Activated T-cell treated with anti-CD3 and anti-CD28 coated beads for 24 hours (primary cell): ENCODE results near the gene PLK1.
"Not testable (repeated sequence)": the region's sequence is repeated elsewhere in the genome, so short reads cannot be mapped to it uniquely, and the experiment has no call there.

Source experiments
- DNase-seq: peaks from one replicate; pipeline ENCODE4 v3.0.0-alpha.2; 2020; ENCODE audit warnings: low read depth

The PLK1 gene

DNA sequence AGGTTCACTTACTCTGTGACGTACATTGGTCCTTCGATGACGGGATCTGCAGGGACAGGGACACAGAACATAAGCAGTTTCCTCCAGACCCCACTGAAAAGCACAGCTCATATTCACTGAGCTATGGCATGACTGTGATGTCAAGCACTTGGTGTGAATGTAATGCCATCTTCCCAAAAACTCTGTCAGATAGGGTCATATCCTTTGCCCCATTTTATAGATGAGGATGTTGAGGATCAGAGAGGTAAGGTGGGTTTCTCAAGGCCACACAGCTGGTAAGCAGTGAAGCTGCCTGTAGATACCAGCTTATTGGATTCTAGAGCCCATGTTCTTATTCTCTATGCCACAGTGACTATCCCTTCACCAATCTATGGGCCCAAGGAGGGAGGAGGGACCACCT is 31.8 kb downstream of the PLK1 start:
- DNase-seq, result no peak

GRCh38 chr16:23711785-23712184 is 33.1 kb downstream of the PLK1 start:
- no peak for DNase-seq

GRCh38 chr16:23712976-23713375 is 34.3 kb downstream of the PLK1 start, which contains the start of gene ERN2:
Gene ERN2, minus strand, starts transcription at chr16:23713222. Its CDS starts 35 bp downstream, at chr16:23713187.
- DNase-seq, result no peak

- no peak for DNase-seq
Measured at GRCh38 chr16:23716484-23716883, 37.8 kb downstream of the PLK1 start.

GRCh38 chr16:23722613-23723240 is 44.0 kb downstream of the PLK1 start:
- DNase-seq, result not testable (repeated sequence)

- DNase-seq, result no peak
Measured at GRCh38 chr16:23724096-23724784, 45.6 kb downstream of the PLK1 start.

GRCh38 chr16:23724785-23725131 is 46.1 kb downstream of the PLK1 start:
- DNase-seq, result no peak

DNA sequence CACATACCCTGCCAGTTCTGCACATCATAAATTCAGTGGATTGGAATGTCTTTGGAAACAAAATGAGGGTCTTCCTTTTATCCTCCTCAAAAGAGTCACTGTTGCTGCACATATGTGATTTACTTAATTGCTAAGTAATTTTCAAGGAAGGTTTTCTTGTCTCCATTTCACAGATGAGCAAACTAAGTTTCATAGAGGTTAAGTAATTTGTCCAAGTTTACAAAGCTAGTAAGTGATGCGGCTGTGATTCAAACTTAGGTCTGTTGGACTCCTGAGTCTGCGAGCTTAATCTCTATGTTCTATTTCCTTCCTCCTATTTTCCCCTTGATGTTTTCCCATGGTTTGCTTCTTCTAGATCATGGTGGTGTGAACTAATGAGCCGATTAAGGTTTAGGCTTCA is 48.0 kb downstream of the PLK1 start:
- DNase-seq, result no peak

DNA sequence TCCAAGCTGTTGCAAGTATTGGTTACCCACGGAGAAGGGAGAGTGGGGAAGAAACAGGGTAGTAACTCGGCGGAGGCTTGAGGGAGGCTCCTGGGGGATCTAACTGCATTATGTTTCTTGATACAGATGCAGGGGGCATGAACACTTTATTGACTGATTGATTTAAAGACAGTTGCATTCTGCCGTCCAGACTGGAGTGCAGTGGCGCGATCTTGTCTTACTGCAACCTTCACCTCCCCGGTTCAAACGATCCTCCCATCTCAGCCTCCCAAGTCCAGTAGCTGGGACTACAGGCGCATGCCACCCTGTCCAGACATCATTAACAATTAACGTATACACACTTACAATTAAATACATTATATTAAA is 49.4 kb downstream of the PLK1 start:
- no peak for DNase-seq

DNA sequence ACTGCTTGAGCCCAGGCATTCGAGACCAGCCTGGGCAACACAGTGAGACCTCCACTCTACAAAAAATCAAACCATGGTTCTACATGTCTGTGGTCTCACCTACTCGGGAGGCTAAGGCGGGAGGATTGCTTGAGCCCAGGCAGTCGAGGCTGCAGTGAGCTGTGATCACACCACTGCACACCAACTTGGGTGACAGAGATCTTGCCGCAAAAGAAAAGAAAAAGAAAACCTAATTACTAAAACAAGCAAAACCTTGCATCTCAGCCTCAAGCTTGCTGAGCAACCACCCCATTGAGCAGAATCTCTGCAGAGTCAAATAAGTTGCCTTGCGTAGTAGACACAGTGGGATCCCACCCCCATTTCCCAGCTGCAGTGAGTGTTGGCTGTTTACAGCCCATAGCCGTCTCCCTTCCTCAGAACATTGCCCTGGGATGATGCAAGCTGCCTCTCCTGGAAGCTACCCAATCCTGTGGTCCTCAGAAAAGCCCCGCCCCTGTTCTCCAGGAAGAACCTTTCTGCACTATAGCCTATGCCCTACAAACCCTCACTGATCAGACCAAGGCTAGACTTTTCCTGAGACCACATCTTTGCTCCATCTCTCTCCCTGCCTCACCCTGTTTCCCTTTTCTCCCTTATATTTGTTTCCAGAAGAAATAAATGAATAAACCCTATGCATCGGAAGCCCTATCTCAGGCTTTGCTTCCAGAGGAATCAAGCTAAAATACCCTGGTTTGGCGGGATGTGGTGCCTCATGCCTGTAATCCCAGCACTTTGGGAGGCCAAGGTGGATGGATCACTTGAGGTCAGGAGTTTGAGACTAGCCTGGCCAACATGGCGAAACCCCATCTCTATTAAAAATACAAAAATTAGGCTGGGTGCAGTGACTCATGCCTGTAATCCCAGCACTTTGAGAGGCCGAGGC is 51.1 kb downstream of the PLK1 start:
- no peak for DNase-seq

DNA sequence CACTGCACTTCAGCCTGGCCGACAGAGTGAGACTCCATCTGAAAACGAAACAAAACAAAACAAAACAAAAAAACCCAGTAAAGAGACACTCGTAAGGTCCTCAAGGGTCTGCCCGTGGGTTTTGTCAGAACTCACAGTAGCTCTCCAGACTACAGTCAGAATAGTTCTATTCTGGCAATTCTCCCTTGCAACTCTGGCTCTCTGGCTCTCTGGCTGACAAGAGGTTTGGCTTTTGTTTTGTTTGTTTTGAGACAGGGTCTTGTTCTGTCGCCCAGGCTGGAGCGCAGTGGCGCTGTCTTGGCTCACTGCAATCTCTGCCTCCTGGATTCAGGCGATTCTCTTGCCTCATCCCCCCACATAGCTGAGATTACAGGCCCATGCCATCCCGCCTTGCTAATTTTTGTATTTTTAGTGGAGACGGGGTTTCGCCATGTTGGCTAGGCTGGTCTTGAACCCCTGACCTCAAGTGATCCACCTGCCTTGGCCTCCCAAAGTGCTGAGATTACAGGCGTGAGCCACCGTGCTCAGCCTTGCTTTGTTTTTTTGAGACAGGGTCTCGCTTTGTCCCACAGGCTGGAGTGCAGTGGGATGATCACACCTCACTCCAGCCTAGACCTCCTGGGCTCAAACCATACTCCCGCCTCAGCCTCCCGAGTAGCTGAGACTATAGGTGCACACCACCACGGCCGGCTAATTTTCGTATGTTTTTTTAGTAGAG is 55.6 kb downstream of the PLK1 start:
- DNase-seq, result no peak

DNA sequence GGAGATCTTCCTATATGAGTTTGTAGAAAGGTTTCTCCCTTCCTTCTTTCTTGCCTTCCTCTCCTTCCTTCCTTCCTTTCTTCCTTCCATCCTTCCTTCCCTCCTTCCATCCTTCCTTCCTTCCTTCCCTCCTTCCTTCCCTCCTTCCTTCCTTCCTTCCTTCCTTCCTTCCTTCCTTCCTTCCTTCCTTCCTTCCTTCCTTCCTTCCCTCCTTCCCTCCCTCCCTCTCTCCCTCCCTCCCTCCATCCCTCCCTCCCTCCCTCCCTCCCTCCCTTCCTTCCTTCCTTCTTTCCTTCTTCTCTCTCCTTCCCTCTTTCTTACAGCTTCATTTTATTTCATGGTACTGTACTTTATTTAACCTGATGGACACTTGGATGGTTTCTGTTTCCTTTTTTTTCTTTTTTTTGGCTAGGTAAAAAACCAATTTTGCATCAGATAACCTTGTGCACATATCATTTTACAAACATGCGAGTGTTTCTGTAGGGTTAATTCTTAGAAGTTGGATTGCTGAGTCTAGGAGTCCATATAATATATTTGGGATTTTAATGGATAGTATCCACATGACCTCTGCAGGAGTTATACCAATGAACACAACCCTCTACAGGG is 58.8 kb downstream of the PLK1 start:
- DNase-seq, result not testable (repeated sequence)

DNA sequence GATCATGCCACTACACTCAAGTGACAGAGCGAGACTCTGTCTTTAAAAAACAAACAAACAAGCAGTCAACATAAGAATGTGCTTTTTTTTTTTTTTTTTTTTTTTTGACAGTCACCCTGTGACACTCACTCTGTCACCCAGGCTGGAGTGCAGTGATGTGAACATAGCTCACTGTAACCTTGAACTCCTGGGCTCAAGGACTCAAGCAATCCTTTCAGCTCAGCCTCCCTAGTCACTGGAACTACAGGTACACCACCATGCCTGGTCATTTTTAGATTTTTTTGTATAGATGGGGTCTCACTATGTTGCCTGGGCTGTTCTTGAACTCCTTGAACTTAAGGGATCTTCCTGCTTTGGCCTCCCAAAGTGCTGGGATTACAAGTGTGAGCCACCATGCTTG is 60.8 kb downstream of the PLK1 start:
- DNase-seq, result no peak
